AG09319 (cell line): ENCODE data around the gene KCTD20.

Experiments
- DNase-seq: peaks from one replicate; pipeline ENCODE4 v3.0.0-alpha.2; 2010; ENCODE audit warnings: low read depth; ENCODE audit errors: extremely low read depth
- CTCF ChIP-seq: IDR thresholded peaks from 2 replicates; pipeline ENCODE4 v1.5.1; 2011; ENCODE audit warnings: low read depth, mild to moderate bottlenecking, inconsistent platforms, low read length, moderate library complexity

Gene KCTD20

GRCh38 chr6:36487698-36488097, 44.9 kb downstream of the KCTD20 start:
- no peak for DNase-seq
- TF ChIP-seq CTCF = no peak

GRCh38 chr6:36488221-36488620, 45.4 kb downstream of the KCTD20 start:
- no peak for DNase-seq
- no peak for TF ChIP-seq CTCF

GRCh38 chr6:36489426-36489825, 46.6 kb downstream of the KCTD20 start:
- TF ChIP-seq CTCF = no peak
- DNase-seq = no peak

GRCh38 chr6:36491378-36491965, 48.7 kb downstream of the KCTD20 start:
- no peak for DNase-seq
- no peak for TF ChIP-seq CTCF

GRCh38 chr6:36492092-36492491, 49.3 kb downstream of the KCTD20 start:
- DNase-seq = no peak
- TF ChIP-seq CTCF = no peak

- no peak for TF ChIP-seq CTCF
- DNase-seq = no peak
Measured at GRCh38 chr6:36492621-36493020, 49.8 kb downstream of the KCTD20 start.

GRCh38 chr6:36493319-36493718, 50.5 kb downstream of the KCTD20 start:
- no peak for TF ChIP-seq CTCF
- no peak for DNase-seq
